Measurements from ENCODE around the gene COL23A1. TPM values are rescaled to one million over a fixed set of nuclear protein-coding genes. Genes with fewer than 3 reads are reported as not detected.

Gene COL23A1
- total RNA-seq, 4 donors from 2014 or later = 7.9 to 20.4 (median 12.0) TPM

DNA sequence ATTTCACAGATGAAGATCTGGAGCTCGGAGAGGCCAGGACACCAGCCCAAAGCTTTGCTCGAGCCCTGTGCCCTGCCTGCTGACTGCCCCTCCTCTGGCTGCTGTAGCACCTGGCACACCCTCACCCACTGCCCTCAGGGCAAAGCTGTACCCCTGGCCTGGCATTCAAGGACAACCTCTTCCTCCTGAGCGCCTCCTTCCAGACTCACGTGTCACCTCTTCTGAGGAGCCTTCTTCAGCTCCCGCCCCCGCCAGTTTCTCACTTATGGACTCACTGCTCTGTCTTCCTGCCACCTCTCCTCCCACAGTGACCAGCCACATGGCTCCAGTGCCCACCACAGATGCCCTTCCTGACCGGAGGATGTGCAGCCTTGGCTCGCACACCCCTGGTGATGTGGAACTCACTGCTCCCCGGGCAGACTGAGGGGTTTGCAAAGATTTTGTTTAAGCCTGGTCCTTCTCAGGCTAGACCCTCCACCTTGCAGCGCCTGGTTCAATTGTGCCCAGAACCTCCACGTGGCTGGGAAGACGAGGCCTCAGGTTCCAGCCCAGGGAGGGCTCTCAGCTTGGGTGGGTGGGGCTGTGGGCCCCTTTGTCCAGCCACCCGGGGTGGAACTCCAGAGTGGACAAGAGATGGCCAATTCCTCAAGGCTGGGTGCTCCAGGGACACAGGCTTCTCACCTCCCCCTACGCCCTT, 311.0 kb downstream of the COL23A1 start:
- TF ChIP-seq EP300 (IDR thresholded peaks at IDR 0.05) (no peak), CTCF (IDR thresholded peaks at IDR 0.05) (no peak), POLR2A (IDR thresholded peaks at IDR 0.05) (no peak)
- H3K27ac ChIP-seq = no peak overlapping the region

GRCh38 chr5:178278358-178279023, 311.7 kb downstream of the COL23A1 start:
- no peak for DNase-seq (ENCODE audit: low spot score in 2 of 2)
- Histone ChIP-seq H3K27me3 (peaks cover 0 to 3% of the 10 kb centered on the region in 2 donors), H3K4me3 (no peak overlapping the region), H3K36me3 (no peaks in the 10 kb centered on the region), H3K4me1 (peaks cover 0 to 13% (median 6%) of the 10 kb centered on the region in 4 donors), H3K9me3 (peaks cover 0 to 13% (median 0%) of the 10 kb centered on the region in 4 donors), H3K27ac (no peak overlapping the region)
- WGBS, 2 donors = 77 to 80% methylated on average over 18 of the region's 18 CpGs
- TF ChIP-seq POLR2A (IDR thresholded peaks at IDR 0.05) = no peak

More for the DNA sequence above, 311.0 kb downstream of the COL23A1 start:
- H3K36me3 ChIP-seq = no peaks in the 10 kb centered on the region
- H3K9me3 ChIP-seq = peaks cover 0 to 20% (median 4%) of the 10 kb centered on the region in 4 donors
- no peak overlapping the region for H3K4me3 ChIP-seq
- H3K27me3 ChIP-seq = peaks cover 0 to 3% of the 10 kb centered on the region in 2 donors
- peaks cover 0 to 12% (median 6%) of the 10 kb centered on the region in 4 donors for H3K4me1 ChIP-seq
- no peak for DNase-seq (ENCODE audit: low spot score in 2 of 2)
- WGBS, 2 donors = 77 to 82% methylated on average over 12 to 14 of the region's 14 CpGs

DNA sequence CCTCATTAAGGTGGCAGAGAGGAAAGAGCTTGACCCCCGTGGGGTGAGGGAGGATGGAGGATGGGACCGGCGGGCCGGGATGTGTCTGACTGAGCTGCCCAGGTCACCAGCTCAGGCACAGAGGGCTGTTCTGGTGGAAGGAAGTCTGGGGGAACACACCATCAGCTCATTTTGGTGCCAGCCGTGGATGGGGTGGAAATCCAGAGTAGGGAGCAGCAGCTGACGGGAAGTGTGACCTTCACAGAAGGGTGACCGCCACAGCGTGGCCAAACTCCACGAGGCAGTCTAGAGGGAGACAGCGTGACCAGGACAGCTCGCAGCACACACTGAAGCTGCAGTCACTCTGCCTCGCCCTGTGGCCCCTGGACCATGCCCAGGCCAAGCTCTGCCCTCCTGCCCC, 312.3 kb downstream of the COL23A1 start:
- DNase-seq (ENCODE audit: low spot score in 2 of 2) = no peak
- no peaks in the 10 kb centered on the region for H3K36me3 ChIP-seq
- peaks cover 0 to 13% (median 6%) of the 10 kb centered on the region in 4 donors for H3K4me1 ChIP-seq
- H3K27ac ChIP-seq = no peak overlapping the region
- TF ChIP-seq EP300 (IDR thresholded peaks at IDR 0.05) = no peak
- no peak for TF ChIP-seq CTCF (IDR thresholded peaks at IDR 0.05)
- no peak for TF ChIP-seq POLR2A (IDR thresholded peaks at IDR 0.05)
- peaks cover 0 to 9% (median 0%) of the 10 kb centered on the region in 4 donors for H3K9me3 ChIP-seq
- no peak overlapping the region for H3K4me3 ChIP-seq
- H3K27me3 ChIP-seq = peaks cover 0 to 3% of the 10 kb centered on the region in 2 donors
- 62 to 68% methylated on average over 11 to 12 of the region's 12 CpGs for WGBS, 2 donors

- 84 to 86% methylated on average over 9 of the region's 9 CpGs for WGBS, 2 donors
- Histone ChIP-seq H3K9me3 (peaks cover 0 to 9% (median 0%) of the 10 kb centered on the region in 4 donors), H3K4me1 (peaks cover 0 to 13% (median 6%) of the 10 kb centered on the region in 4 donors), H3K36me3 (no peaks in the 10 kb centered on the region), H3K4me3 (no peak overlapping the region), H3K27me3 (peaks cover 0 to 3% of the 10 kb centered on the region in 2 donors), H3K27ac (no peak overlapping the region)
- DNase-seq (ENCODE audit: low spot score in 2 of 2) = no peak
- TF ChIP-seq POLR2A (IDR thresholded peaks at IDR 0.05) (no peak), CTCF (IDR thresholded peaks at IDR 0.05) (no peak), EP300 (IDR thresholded peaks at IDR 0.05) (no peak)
These were observed 312.8 kb downstream of the COL23A1 start for GRCh38 chr5:178277346-178277745.

GRCh38 chr5:178274781-178275537, 315.2 kb downstream of the COL23A1 start:
- TF ChIP-seq POLR2A (IDR thresholded peaks at IDR 0.05) (no peak), CTCF (IDR thresholded peaks at IDR 0.05) (no peak), EP300 (IDR thresholded peaks at IDR 0.05) (no peak)
- peaks cover 0 to 3% of the 10 kb centered on the region in 2 donors for H3K27me3 ChIP-seq
- DNase-seq (ENCODE audit: low spot score in 2 of 2) = no peak
- H3K9me3 ChIP-seq = peaks cover 0 to 9% (median 0%) of the 10 kb centered on the region in 4 donors
- no peaks in the 10 kb centered on the region for H3K36me3 ChIP-seq
- no peak overlapping the region for H3K4me3 ChIP-seq
- H3K27ac ChIP-seq = no peak overlapping the region
- peaks cover 0 to 7% (median 3%) of the 10 kb centered on the region in 4 donors for H3K4me1 ChIP-seq
- 72 to 73% methylated on average over 20 of the region's 20 CpGs for WGBS, 2 donors

Measured in tibial nerve (tissue), 4 donors.